H1 (cell line): ENCODE data around the gene GNAI1. TPM values are rescaled to one million over a fixed set of nuclear protein-coding genes. Genes with fewer than 3 reads are reported as not detected.
"Not testable (repeated sequence)": the region's sequence is repeated elsewhere in the genome, so short reads cannot be mapped to it uniquely, and the experiment has no call there.

Source experiments
- CTCF ChIA-PET: fragments of 300-600 bp; sonication (Branson Sonifier 250); formaldehyde crosslinking; loops from one replicate; lab custom pipeline; 2021; ENCODE audit not compliant: partially characterized antibody; lab: Charles Lee
- POLR2A ChIA-PET: fragments of 300-600 bp; sonication (Branson Sonifier 250); formaldehyde crosslinking; loops from one replicate; lab custom pipeline; 2021; ENCODE audit warnings: inconsistent platforms; ENCODE audit not compliant: partially characterized antibody; lab: Charles Lee
- DNase-seq, 2 experiments: peaks; one replicate each; pipeline versions ENCODE4 v3.0.0 to v3.0.0-alpha.2; 2010 to 2022; ENCODE audit warnings: low spot score in 2 of 2, low read depth in 1 of 2, mixed read lengths in 1 of 2
- FAIRE-seq: peaks from 2 replicates; lab custom pipeline; 2011; peaks lifted over from hg19 to GRCh38; lab: Jason Lieb, UNC
- H2AFZ ChIP-seq: 2 replicates; pipeline ENCODE4 v1.8.1; 2012; ENCODE audit warnings: low read length, inconsistent platforms
- H2AK5ac ChIP-seq: 2 replicates; pipeline ENCODE4 v1.6.1; 2013; ENCODE audit warnings: low read depth, low read length
- H2BK120ac ChIP-seq: replicated peaks from 2 replicates; pipeline ENCODE3; 2013; ENCODE audit warnings: low read depth, low read length, inconsistent platforms
- H2BK12ac ChIP-seq: 2 replicates; pipeline ENCODE4 v1.6.1; 2013; ENCODE audit warnings: low read depth, low read length
- H2BK15ac ChIP-seq: 2 replicates; pipeline ENCODE4 v1.6.1; 2013; ENCODE audit warnings: low read length
- H2BK20ac ChIP-seq: 2 replicates; pipeline ENCODE4 v1.6.1; 2013; ENCODE audit warnings: low read length
- H2BK5ac ChIP-seq: 2 replicates; pipeline ENCODE4 v1.6.1; 2013; ENCODE audit warnings: low read depth, low read length
- H3K14ac ChIP-seq: 2 replicates; pipeline ENCODE4 v1.6.1; 2013; ENCODE audit warnings: inconsistent platforms; ENCODE audit not compliant: insufficient read length
- H3K18ac ChIP-seq: 2 replicates; pipeline ENCODE4 v1.6.1; 2013; ENCODE audit warnings: low read length; ENCODE audit errors: extremely low read depth
- H3K23ac ChIP-seq: 2 replicates; pipeline ENCODE4 v1.6.1; 2013; ENCODE audit warnings: inconsistent platforms; ENCODE audit not compliant: insufficient read length
- H3K23me2 ChIP-seq: 2 replicates; pipeline ENCODE4 v1.6.1; 2013; ENCODE audit warnings: low read depth, low read length
- H3K27ac ChIP-seq: 2 replicates; pipeline ENCODE4 v1.6.1; 2011; ENCODE audit warnings: low read depth, low read length, inconsistent platforms
- H3K27me3 ChIP-seq, 4 experiments: replicated peaks in 1 of 4; 1 replicate in 1 of 4; 2 replicates in 3 of 4; pipeline versions ENCODE4 v1.6.1 to v1.8.1; 2011 to 2013; ENCODE audit warnings: low read length in 3 of 4, mild to moderate bottlenecking in 3 of 4, inconsistent platforms in 2 of 4, mixed read lengths in 2 of 4, moderate library complexity in 1 of 4; ENCODE audit not compliant: control insufficient read depth in 3 of 4, insufficient read depth in 3 of 4; ENCODE audit errors: extremely low read depth in 1 of 4
- H3K36me3 ChIP-seq, 4 experiments: 2 replicates each; pipeline versions ENCODE4 v1.6.1 to v1.8.1; 2011 to 2013; ENCODE audit warnings: mild to moderate bottlenecking in 4 of 4, low read length in 3 of 4, moderate library complexity in 2 of 4, control low read depth in 1 of 4, inconsistent platforms in 1 of 4; ENCODE audit not compliant: insufficient read depth in 4 of 4, control insufficient read depth in 2 of 4
- H3K4ac ChIP-seq: replicated peaks from 2 replicates; pipeline ENCODE3; 2013; ENCODE audit warnings: low read length, low read depth, mixed read lengths, inconsistent platforms; ENCODE audit not compliant: insufficient read length
- H3K4me1 ChIP-seq, 4 experiments: replicated peaks in 1 of 4; 1 replicate in 1 of 4; 2 replicates in 3 of 4; pipeline versions ENCODE4 v1.6.1 to v1.8.1; 2011 to 2013; ENCODE audit warnings: low read length in 3 of 4, inconsistent platforms in 2 of 4, mixed read lengths in 1 of 4; ENCODE audit not compliant: insufficient read depth in 4 of 4, control insufficient read depth in 3 of 4
- H3K4me2 ChIP-seq, 2 experiments: 2 replicates each; pipeline versions ENCODE4 v1.6.1 to v1.8.1; 2011 to 2013; ENCODE audit warnings: low read depth in 2 of 2, low read length in 2 of 2, control low read depth in 1 of 2, inconsistent platforms in 1 of 2, mild to moderate bottlenecking in 1 of 2; ENCODE audit not compliant: insufficient read depth in 1 of 2
- H3K4me3 ChIP-seq, 4 experiments: fragments of 200-600, 300-600 bp in 1 of 4; sonication (generic), shearing (Covaris generic), sonication (Bioruptor Twin) in 1 of 4; 2 replicates each; pipeline versions ENCODE4 v1.5.1 to v1.8.1; 2011 to 2016; ENCODE audit warnings: low read length in 4 of 4, low read depth in 3 of 4, control low read depth in 2 of 4, inconsistent platforms in 2 of 4, mild to moderate bottlenecking in 2 of 4, mixed read lengths in 1 of 4, moderate library complexity in 1 of 4; ENCODE audit not compliant: insufficient read depth in 2 of 4; ENCODE audit errors: extremely low read depth in 1 of 4
- H3K56ac ChIP-seq: replicated peaks from 2 replicates; pipeline ENCODE3; 2013; ENCODE audit warnings: low read depth, mild to moderate bottlenecking, mixed read lengths, low read length, inconsistent platforms; ENCODE audit not compliant: insufficient read length
- H3K79me1 ChIP-seq: 2 replicates; pipeline ENCODE4 v1.6.1; 2013; ENCODE audit warnings: low read depth, low read length, control low read depth
- H3K79me2 ChIP-seq, 2 experiments: 2 replicates each; pipeline versions ENCODE4 v1.6.1 to v1.8.1; 2012 to 2013; ENCODE audit warnings: low read length in 2 of 2, mild to moderate bottlenecking in 2 of 2, inconsistent platforms in 1 of 2; ENCODE audit not compliant: insufficient read depth in 2 of 2, control insufficient read depth in 1 of 2
- H3K9ac ChIP-seq, 4 experiments: replicated peaks in 1 of 4; 1 replicate in 1 of 4; 2 replicates in 3 of 4; pipeline versions ENCODE4 v1.6.1 to v1.8.1; 2011 to 2013; ENCODE audit warnings: low read depth in 3 of 4, low read length in 3 of 4, control low read depth in 2 of 4, mild to moderate bottlenecking in 2 of 4, moderate library complexity in 2 of 4, inconsistent platforms in 1 of 4; ENCODE audit errors: extremely low read depth in 1 of 4
- H3K9me3 ChIP-seq, 2 experiments: 2 replicates each; pipeline versions ENCODE4 v1.6.1 to v1.8.1; 2012 to 2013; ENCODE audit warnings: mild to moderate bottlenecking in 2 of 2, moderate library complexity in 2 of 2, control low read depth in 1 of 2, inconsistent platforms in 1 of 2, low read depth in 1 of 2, low read length in 1 of 2, mixed read lengths in 1 of 2; ENCODE audit not compliant: insufficient read depth in 2 of 2
- H4K20me1 ChIP-seq, 2 experiments: replicated peaks in 1 of 2; 2 replicates each; pipeline versions ENCODE3 to v1.8.1; 2011 to 2013; ENCODE audit warnings: inconsistent platforms in 2 of 2, low read length in 2 of 2, mild to moderate bottlenecking in 1 of 2; ENCODE audit not compliant: insufficient read depth in 2 of 2, control insufficient read depth in 1 of 2
- H4K5ac ChIP-seq: 2 replicates; pipeline ENCODE4 v1.6.1; 2013; ENCODE audit warnings: low read length, low read depth, mixed read lengths, inconsistent platforms; ENCODE audit not compliant: insufficient read length
- H4K8ac ChIP-seq: 2 replicates; pipeline ENCODE4 v1.8.0; 2013; ENCODE audit warnings: mild to moderate bottlenecking, moderate library complexity, low read length, inconsistent platforms; ENCODE audit not compliant: insufficient read depth; ENCODE audit errors: extremely low read depth
- H4K91ac ChIP-seq: replicated peaks from 2 replicates; pipeline ENCODE3; 2013; ENCODE audit warnings: low read length, mixed read lengths, inconsistent platforms; ENCODE audit not compliant: insufficient read length
- WGBS, 2 experiments: shearing (Covaris generic) in 1 of 2; methylation state at CpG; one replicate each; pipeline versions ENCODE4 v1.1.6 to v1.1.7; 2013 to 2015; ENCODE audit warnings: low lambda C conversion rate in 2 of 2, mixed read lengths in 2 of 2, inconsistent platforms in 1 of 2, low coverage in 1 of 2, missing lambda C conversion rate in 1 of 2; ENCODE audit not compliant: insufficient replicate concordance in 2 of 2, insufficient coverage in 1 of 2, insufficient read length in 1 of 2; ENCODE audit errors: extremely low coverage in 1 of 2, missing lambda C conversion rate in 1 of 2; 5-methylcytosine and 5-hydroxymethylcytosine counted together
- polyA plus RNA-seq, 7 experiments: library from polyadenylated mRNA; depleted of rRNA in 3 of 7; stranded (reverse) in 5 of 7; unstranded in 2 of 7; fragments of >200 nt in 5 of 7; fragments of 200-250 nt in 2 of 7; gene quantifications; 1 replicate in 5 of 7; 2 replicates in 1 of 7; 4 replicates in 1 of 7; pipeline versions ENCODE4 v1.2.1 to v1.2.3, GENCODE V29; 2011 to 2013; ENCODE audit warnings: missing spikeins in 2 of 7, mixed read lengths in 2 of 7
- total RNA-seq: library from RNA; stranded (reverse); fragmentation: NEBNext Ultra II Directional; extraction: Animal tissue kit (Norgen Biotek cat#: 25700); gene quantifications from 2 replicates; pipeline ENCODE4 v1.2.1, GENCODE V29; 2021

GNAI1 gene
- total and polyA plus RNA-seq, 2 of the 8 experiments (the other 6 are each of a cell fraction or from before 2014, with no cell fraction given) = 8.0 to 29.5 TPM

GRCh38 chr7:80157770-80158169 is 23.1 kb downstream of the GNAI1 start:
- H2BK20ac ChIP-seq, H4K91ac ChIP-seq, H3K4me3 ChIP-seq, POLR2A ChIA-PET, H2AK5ac ChIP-seq, H3K9me3 ChIP-seq, H2BK120ac ChIP-seq, FAIRE-seq, DNase-seq, H3K18ac ChIP-seq, H4K8ac ChIP-seq, H3K56ac ChIP-seq, H2AFZ ChIP-seq, H2BK15ac ChIP-seq, H2BK5ac ChIP-seq, H3K79me1 ChIP-seq, H3K27me3 ChIP-seq, H3K4me2 ChIP-seq, H4K5ac ChIP-seq, H4K20me1 ChIP-seq, H3K23ac ChIP-seq, H3K14ac ChIP-seq, H3K36me3 ChIP-seq, H3K27ac ChIP-seq, H3K4me1 ChIP-seq, H2BK12ac ChIP-seq, H3K23me2 ChIP-seq, H3K4ac ChIP-seq, H3K9ac ChIP-seq: not testable (repeated sequence)
- peaks cover 10 to 98% of the 10 kb centered on the region in 2 experiments; a peak in 3 of 4 replicates for H3K79me2 ChIP-seq
- 90% methylated on average over 4 of the region's 4 CpGs; no CpG with 5 or more reads in 1 of the 2 experiments for WGBS, 2 experiments
- CTCF ChIA-PET = interaction anchor here (1.0 kb wide), 1 partner anchor 31 kb away, joined by 3 read pairs; no protein-coding TSS in a partner anchor
